Spleen (tissue), 7 donors: ENCODE results near the gene TRNP1.

Source experiments
- POLR2A ChIP-seq, 3 donors: fragments of 450-650 bp; IDR thresholded peaks; one replicate each; pipeline ENCODE4 v1.5.1; 2017; ENCODE audit warnings: antibody characterized with exemption in 3 of 3, mild to moderate bottlenecking in 1 of 3
- TF ChIP-seq, protein P1 (sequence below), 11 experiments: fragments of 200-600 bp in 7 of 11; fragments of 450-650 bp in 4 of 11; sonication (generic) in 4 of 11; IDR thresholded peaks in 8 of 11; conservative IDR thresholded peaks in 3 of 11; 1 replicate in 7 of 11; 2 replicates in 4 of 11; pipeline versions ENCODE4 v1.4.0 to v1.8.0; 2016 to 2021; ENCODE audit warnings: antibody characterized with exemption in 11 of 11, inconsistent platforms in 4 of 11, mild to moderate bottlenecking in 1 of 11
- donor health status: DM: no; HTN: no; CAD: no; lungs with moderate emphysema.
- donor health status: DM: no; HTN: no; CAD: no.
- donor health status: DM: no; HTN: no; CAD: no.

DNA sequence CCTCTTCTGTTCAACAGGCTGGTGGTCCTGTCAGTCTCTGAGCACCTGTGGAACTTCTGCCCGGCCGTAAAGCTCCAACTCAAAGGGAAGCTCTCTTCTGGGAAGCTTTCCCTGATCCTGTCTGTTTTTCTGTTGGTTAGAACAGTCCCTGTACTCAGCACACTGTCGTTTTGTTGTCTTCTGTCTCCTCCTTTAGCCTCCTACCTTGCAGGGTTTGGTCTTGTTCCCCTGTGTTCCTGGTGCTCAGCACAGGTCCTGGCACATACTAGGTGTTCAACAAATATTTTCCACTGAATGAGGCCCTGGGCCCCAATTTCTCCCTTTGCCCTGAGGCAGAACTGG, 32.9 kb upstream of the TRNP1 start:
- TF ChIP-seq, protein P1, sequence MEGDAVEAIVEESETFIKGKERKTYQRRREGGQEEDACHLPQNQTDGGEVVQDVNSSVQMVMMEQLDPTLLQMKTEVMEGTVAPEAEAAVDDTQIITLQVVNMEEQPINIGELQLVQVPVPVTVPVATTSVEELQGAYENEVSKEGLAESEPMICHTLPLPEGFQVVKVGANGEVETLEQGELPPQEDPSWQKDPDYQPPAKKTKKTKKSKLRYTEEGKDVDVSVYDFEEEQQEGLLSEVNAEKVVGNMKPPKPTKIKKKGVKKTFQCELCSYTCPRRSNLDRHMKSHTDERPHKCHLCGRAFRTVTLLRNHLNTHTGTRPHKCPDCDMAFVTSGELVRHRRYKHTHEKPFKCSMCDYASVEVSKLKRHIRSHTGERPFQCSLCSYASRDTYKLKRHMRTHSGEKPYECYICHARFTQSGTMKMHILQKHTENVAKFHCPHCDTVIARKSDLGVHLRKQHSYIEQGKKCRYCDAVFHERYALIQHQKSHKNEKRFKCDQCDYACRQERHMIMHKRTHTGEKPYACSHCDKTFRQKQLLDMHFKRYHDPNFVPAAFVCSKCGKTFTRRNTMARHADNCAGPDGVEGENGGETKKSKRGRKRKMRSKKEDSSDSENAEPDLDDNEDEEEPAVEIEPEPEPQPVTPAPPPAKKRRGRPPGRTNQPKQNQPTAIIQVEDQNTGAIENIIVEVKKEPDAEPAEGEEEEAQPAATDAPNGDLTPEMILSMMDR (IDR thresholded peaks at IDR 0.05 in 8 of 11, conservative IDR thresholded peaks at IDR 0.05 in 3 of 11), result no peak
- TF ChIP-seq POLR2A (IDR thresholded peaks at IDR 0.05), result no peak
